ENCODE measurements around the gene LCE3E.
"Not testable (repeated sequence)": the region's sequence is repeated elsewhere in the genome, so short reads cannot be mapped to it uniquely, and the experiment has no call there.

LCE3E gene

DNA sequence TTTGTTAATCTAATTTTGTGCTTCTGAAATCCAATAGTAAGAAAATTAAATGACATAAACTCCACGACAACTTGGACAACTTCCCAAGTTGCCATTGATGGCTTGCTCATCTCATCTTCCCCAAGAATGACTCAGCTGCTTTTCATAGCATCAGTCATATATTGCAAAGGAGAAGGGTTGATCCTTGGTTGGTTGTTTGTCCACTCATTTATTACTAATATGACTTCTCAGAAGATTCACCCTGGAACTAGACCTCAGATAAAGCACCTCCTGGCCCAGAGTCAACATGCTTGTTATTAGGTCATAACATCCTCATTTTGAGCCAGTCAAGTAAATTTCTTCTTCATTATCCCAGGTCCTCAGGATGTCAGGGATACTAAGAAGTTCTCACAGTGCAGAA is 16.1 kb upstream of the LCE3E start:
- Histone ChIP-seq H3K27me3 (no peaks in the 10 kb centered on the region), H3K4me1 (ENCODE audit: control insufficient read depth in 1 of 2, insufficient read depth in 1 of 2, low read depth in 1 of 2, low read length in 1 of 2) (no peaks in the 10 kb centered on the region), H3K27ac (no peak overlapping the region), H3K36me3 (no peaks in the 10 kb centered on the region), H3K9me3 (no peaks in the 10 kb centered on the region), H3K4me3 (ENCODE audit: low read depth in 1 of 2, low read length in 1 of 2) (no peak overlapping the region)
- TF ChIP-seq, protein P1, sequence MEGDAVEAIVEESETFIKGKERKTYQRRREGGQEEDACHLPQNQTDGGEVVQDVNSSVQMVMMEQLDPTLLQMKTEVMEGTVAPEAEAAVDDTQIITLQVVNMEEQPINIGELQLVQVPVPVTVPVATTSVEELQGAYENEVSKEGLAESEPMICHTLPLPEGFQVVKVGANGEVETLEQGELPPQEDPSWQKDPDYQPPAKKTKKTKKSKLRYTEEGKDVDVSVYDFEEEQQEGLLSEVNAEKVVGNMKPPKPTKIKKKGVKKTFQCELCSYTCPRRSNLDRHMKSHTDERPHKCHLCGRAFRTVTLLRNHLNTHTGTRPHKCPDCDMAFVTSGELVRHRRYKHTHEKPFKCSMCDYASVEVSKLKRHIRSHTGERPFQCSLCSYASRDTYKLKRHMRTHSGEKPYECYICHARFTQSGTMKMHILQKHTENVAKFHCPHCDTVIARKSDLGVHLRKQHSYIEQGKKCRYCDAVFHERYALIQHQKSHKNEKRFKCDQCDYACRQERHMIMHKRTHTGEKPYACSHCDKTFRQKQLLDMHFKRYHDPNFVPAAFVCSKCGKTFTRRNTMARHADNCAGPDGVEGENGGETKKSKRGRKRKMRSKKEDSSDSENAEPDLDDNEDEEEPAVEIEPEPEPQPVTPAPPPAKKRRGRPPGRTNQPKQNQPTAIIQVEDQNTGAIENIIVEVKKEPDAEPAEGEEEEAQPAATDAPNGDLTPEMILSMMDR (IDR thresholded peaks at IDR 0.05) = no peak

DNA sequence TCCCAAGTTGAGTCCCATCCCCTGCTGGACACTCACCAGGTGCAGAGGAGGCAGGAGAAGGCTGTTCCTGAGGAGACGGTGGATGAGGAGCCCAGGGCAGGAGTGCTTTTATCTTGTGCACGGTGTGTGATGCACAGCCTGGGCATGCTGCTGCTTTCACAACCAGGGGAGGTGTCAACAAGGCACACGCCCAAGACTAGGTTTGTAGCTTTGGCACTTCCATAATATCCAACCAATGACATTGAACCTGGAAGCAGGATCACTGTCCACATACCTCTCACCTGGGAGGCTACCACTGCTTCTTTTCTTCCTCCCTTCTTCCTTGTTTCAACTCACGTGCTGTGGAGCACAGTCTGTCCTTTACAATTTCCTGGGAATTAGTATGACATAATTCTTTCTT is 13.9 kb upstream of the LCE3E start, which contains the start of gene LCE3D:
TSS of gene LCE3D (minus strand) at position 84 of the 400 bp plus-strand sequence. CDS start 580 bp downstream, outside the sequence.
- no peaks in the 10 kb centered on the region for H3K4me1 ChIP-seq (ENCODE audit: control insufficient read depth in 1 of 2, insufficient read depth in 1 of 2, low read depth in 1 of 2, low read length in 1 of 2)
- H3K27ac ChIP-seq = no peak within 1 kb of the TSS
- H3K9me3 ChIP-seq = no peaks in the 10 kb centered on the region
- H3K4me3 ChIP-seq (ENCODE audit: low read depth in 1 of 2, low read length in 1 of 2) = no peak within 1 kb of the TSS
- TF ChIP-seq, protein P1 (IDR thresholded peaks at IDR 0.05) = no peak
- no peaks in the 10 kb centered on the region for H3K27me3 ChIP-seq
- no peaks in the 10 kb centered on the region for H3K36me3 ChIP-seq

DNA sequence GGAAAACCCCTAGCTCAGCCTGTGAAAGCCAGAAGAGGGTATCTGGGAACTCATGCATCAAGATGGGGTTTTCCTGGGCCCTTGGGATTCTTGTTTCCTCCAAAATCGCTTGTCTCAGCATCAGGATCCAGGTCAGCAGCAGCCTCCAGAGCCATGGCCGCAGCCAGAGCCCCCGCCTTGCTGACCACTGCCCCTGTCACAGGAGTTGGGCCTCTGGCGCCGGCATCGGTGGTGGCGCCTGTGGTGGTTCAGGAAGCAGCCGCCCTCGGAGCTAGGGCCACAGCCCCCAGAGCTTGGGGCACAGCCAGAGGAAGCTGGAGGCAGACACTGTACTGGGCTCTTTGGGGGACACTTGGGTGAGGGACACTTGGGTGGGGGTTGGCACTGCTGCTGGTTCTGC is 12.9 kb upstream of the LCE3E start:
- H3K27me3 ChIP-seq; H3K36me3 ChIP-seq; H3K4me3 ChIP-seq (ENCODE audit: low read depth in 1 of 2, low read length in 1 of 2); H3K27ac ChIP-seq; H3K9me3 ChIP-seq; H3K4me1 ChIP-seq (ENCODE audit: control insufficient read depth in 1 of 2, insufficient read depth in 1 of 2, low read depth in 1 of 2, low read length in 1 of 2): not testable (repeated sequence)

DNA sequence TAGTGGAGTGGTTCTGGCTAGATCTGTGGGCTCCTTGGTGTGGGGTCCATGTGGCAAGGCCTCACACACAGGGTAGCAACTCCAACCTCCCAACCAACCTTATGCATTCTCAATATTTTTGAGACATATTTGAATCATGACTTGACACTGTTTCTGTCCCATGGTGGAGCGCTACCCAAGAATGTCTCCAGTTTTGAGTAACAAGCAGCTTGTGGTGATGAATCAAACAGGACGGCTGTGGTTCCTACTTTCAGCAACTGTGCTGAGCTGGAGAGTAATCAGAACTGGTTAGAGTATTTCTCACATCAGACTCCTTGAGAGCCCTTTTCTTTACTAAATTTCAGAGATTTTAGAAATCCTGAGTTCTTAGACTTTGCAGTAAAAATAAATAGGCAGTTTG is 10.6 kb upstream of the LCE3E start:
- Histone ChIP-seq H3K27me3 (peaks cover 7% of the 10 kb centered on the region), H3K9me3 (no peaks in the 10 kb centered on the region), H3K4me1 (ENCODE audit: control insufficient read depth in 1 of 2, insufficient read depth in 1 of 2, low read depth in 1 of 2, low read length in 1 of 2) (no peaks in the 10 kb centered on the region), H3K27ac (no peak overlapping the region), H3K4me3 (ENCODE audit: low read depth in 1 of 2, low read length in 1 of 2) (no peak overlapping the region), H3K36me3 (no peaks in the 10 kb centered on the region)
- TF ChIP-seq, protein P1 (IDR thresholded peaks at IDR 0.05) = no peak

DNA sequence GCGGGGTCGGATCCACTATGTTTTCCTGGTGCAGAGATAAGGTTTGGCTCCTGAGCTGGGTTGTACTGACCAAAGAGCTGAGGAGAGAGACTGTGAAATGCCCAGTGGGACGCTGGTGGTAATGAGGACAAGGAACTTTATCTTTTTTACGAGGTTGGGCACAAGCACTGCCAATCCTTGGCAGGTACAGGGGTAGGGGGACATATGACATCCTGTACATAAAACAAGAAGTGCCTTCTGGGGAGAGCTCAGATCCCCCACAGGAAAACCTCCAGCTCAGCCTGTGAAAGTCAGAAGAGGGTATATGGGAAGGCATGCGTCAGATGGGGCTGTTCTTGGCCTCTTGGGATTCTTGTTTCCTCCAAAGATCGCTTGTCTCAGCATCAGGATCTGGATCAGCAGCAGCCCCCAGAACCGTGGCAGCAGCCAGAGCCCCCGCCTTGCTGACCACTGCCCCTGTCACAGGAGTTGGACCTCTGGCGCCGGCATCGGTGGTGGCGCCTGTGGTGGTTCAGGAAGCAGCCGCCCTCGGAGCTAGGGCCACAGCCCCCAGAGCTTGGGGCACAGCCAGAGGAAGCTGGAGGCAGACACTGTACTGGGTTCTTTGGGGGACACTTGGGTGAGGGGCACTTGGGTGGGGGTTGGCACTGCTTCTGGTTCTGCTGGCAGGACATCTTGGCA is 905 bp downstream of the LCE3E start:
- Histone ChIP-seq H3K27ac (no peak overlapping the region), H3K4me1 (ENCODE audit: control insufficient read depth in 1 of 2, insufficient read depth in 1 of 2, low read depth in 1 of 2, low read length in 1 of 2) (no peaks in the 10 kb centered on the region), H3K9me3 (no peaks in the 10 kb centered on the region), H3K36me3 (no peaks in the 10 kb centered on the region), H3K27me3 (no peaks in the 10 kb centered on the region), H3K4me3 (ENCODE audit: low read depth in 1 of 2, low read length in 1 of 2) (no peak overlapping the region)
- TF ChIP-seq, protein P1 (IDR thresholded peaks at IDR 0.05) = no peak

DNA sequence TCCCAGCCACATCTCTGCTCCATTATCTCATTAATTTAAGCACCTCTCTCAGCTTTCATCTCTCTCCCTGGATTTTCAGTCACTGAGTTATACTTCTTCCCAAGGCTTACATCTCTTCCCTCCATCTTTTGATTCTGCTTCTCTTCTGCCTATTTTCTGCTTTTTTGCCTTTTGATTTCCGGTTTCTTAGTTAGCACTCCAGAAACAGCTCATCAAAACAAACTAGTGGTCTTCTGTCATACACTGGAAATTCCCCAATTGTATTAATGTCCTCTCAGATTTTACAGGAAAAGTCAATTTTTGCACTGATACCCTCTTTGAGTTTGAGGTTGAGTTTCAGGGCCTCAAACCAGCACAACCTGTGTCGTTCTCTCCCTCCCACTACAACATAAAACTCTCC is 1.5 kb downstream of the LCE3E start:
- Histone ChIP-seq H3K27ac (no peak overlapping the region), H3K27me3 (no peaks in the 10 kb centered on the region), H3K9me3 (no peaks in the 10 kb centered on the region), H3K4me1 (ENCODE audit: control insufficient read depth in 1 of 2, insufficient read depth in 1 of 2, low read depth in 1 of 2, low read length in 1 of 2) (no peaks in the 10 kb centered on the region), H3K4me3 (ENCODE audit: low read depth in 1 of 2, low read length in 1 of 2) (no peak overlapping the region), H3K36me3 (no peaks in the 10 kb centered on the region)
- TF ChIP-seq, protein P1 (IDR thresholded peaks at IDR 0.05) = no peak

DNA sequence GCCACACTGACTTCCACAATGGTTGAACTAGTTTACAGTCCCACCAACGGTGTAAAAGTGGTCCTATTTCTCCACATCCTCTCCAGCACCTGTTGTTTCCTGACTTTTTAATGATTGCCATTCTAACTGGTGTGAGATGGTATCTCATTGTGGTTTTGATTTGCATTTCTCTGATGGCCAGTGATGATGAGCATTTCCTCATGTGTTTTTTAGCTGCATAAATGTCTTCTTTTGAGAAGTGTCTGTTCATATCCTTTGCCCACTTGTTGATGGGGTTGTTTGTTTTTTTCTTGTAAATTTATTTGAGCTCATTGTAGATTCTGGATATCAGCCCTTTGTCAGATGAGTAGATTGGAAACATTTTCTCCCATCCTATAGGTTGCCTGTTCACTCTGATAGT is 18.2 kb downstream of the LCE3E start:
- H3K4me1 ChIP-seq (ENCODE audit: control insufficient read depth in 1 of 2, insufficient read depth in 1 of 2, low read depth in 1 of 2, low read length in 1 of 2); H3K36me3 ChIP-seq; H3K27ac ChIP-seq; H3K9me3 ChIP-seq; H3K4me3 ChIP-seq (ENCODE audit: low read depth in 1 of 2, low read length in 1 of 2); H3K27me3 ChIP-seq: not testable (repeated sequence)

Measured in neutrophil (primary cell).